Glutamatergic neuron (in vitro differentiated cells): ENCODE data around the gene MCHR2. TPM values are rescaled to one million over a fixed set of nuclear protein-coding genes. Genes with fewer than 3 reads are reported as not detected.

Experiments
- DNase-seq: peaks from one replicate; pipeline ENCODE4 v3.0.0; 2022
- H3K27ac Mint-ChIP-seq: one replicate; pipeline ENCODE4 v1.8.0; 2020; ENCODE audit warnings: mild to moderate bottlenecking, mixed read lengths, inconsistent platforms; ENCODE audit not compliant: unreplicated experiment
- H3K27me3 Mint-ChIP-seq: one replicate; pipeline ENCODE4 v1.8.0; 2020; ENCODE audit warnings: mild to moderate bottlenecking, moderate library complexity, mixed read lengths, inconsistent platforms; ENCODE audit not compliant: unreplicated experiment
- H3K36me3 Mint-ChIP-seq: one replicate; pipeline ENCODE4 v1.8.0; 2020; ENCODE audit warnings: mild to moderate bottlenecking, mixed read lengths, inconsistent platforms; ENCODE audit not compliant: unreplicated experiment
- H3K4me1 Mint-ChIP-seq: one replicate; pipeline ENCODE4 v1.8.0; 2020; ENCODE audit warnings: mild to moderate bottlenecking, low read depth, mixed read lengths, inconsistent platforms; ENCODE audit not compliant: unreplicated experiment
- H3K4me3 Mint-ChIP-seq: one replicate; pipeline ENCODE4 v1.8.0; 2020; ENCODE audit warnings: mild to moderate bottlenecking, mixed read lengths, inconsistent platforms; ENCODE audit not compliant: unreplicated experiment
- H3K9me3 Mint-ChIP-seq: one replicate; pipeline ENCODE4 v1.8.0; 2020; ENCODE audit warnings: mild to moderate bottlenecking, moderate library complexity, mixed read lengths, inconsistent platforms; ENCODE audit not compliant: unreplicated experiment
- total RNA-seq: library from RNA; stranded (reverse); fragmentation: NEBNext Ultra II Directional; extraction: Animal tissue kit (Norgen Biotek cat#: 25700); gene quantifications from one replicate; pipeline ENCODE4 v1.2.1, GENCODE V29; 2021; ENCODE audit not compliant: unreplicated experiment
- TF ChIP-seq, protein P1 (sequence below): fragments of 200-600 bp; sonication (generic); IDR thresholded peaks from one replicate; pipeline ENCODE4 v1.5.0; 2021; ENCODE audit not compliant: partially characterized antibody, unreplicated experiment

Gene MCHR2
- total RNA-seq, 1 donor from 2014 or later, result not detected

DNA sequence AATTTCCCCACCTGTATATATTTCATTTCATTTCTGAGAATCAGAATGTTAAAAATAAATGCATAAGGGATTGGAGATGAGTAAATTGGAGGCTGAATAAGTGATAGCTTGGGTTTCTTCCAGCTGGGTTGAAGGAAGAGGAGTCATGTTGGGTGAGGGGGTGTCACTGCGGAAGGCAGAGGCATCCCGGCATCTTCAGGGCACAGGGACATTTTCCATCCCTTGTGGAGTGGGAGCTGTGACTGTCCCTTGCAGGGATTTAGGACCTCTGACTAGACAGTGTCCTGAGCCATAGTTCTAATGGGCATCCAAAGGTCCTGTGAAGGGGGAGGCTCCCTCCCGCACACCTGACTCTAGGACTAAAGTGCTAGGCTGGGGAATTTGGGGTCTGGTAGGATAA is 2.1 kb downstream of the MCHR2 start:
- H3K36me3 Mint-ChIP-seq, result no peaks in the 10 kb centered on the region
- H3K4me1 Mint-ChIP-seq, result peaks cover 5% of the 10 kb centered on the region
- no peak overlapping the region for H3K4me3 Mint-ChIP-seq
- peaks cover 7% of the 10 kb centered on the region for H3K27me3 Mint-ChIP-seq
- TF ChIP-seq, protein P1, sequence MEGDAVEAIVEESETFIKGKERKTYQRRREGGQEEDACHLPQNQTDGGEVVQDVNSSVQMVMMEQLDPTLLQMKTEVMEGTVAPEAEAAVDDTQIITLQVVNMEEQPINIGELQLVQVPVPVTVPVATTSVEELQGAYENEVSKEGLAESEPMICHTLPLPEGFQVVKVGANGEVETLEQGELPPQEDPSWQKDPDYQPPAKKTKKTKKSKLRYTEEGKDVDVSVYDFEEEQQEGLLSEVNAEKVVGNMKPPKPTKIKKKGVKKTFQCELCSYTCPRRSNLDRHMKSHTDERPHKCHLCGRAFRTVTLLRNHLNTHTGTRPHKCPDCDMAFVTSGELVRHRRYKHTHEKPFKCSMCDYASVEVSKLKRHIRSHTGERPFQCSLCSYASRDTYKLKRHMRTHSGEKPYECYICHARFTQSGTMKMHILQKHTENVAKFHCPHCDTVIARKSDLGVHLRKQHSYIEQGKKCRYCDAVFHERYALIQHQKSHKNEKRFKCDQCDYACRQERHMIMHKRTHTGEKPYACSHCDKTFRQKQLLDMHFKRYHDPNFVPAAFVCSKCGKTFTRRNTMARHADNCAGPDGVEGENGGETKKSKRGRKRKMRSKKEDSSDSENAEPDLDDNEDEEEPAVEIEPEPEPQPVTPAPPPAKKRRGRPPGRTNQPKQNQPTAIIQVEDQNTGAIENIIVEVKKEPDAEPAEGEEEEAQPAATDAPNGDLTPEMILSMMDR, result no peak
- peaks cover 2% of the 10 kb centered on the region for H3K9me3 Mint-ChIP-seq
- H3K27ac Mint-ChIP-seq, result no peak overlapping the region
- no peak for DNase-seq

DNA sequence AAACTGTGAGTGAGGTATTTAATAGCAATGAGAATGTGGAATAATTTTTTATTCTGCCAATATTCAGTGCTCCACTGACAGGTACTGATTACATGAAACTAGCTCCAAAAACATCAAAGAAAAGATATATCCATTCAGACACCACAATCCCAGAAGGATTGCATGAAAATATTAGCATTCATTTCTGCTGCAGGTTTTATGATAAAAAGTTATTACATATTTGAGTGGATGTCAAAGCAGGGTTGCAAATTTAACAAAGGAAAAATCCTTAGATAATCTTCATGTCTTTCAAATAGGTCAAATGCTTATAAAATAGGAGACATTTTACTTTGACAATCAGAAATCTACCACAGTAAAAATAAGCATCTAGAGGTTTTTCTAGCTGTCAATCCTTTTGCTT is 13.3 kb downstream of the MCHR2 start:
- no peak for DNase-seq
- no peaks in the 10 kb centered on the region for H3K27me3 Mint-ChIP-seq
- peaks cover 2% of the 10 kb centered on the region for H3K36me3 Mint-ChIP-seq
- no peaks in the 10 kb centered on the region for H3K9me3 Mint-ChIP-seq
- no peak overlapping the region for H3K4me3 Mint-ChIP-seq
- H3K27ac Mint-ChIP-seq, result no peak overlapping the region
- TF ChIP-seq, protein P1, result no peak
- no peaks in the 10 kb centered on the region for H3K4me1 Mint-ChIP-seq

DNA sequence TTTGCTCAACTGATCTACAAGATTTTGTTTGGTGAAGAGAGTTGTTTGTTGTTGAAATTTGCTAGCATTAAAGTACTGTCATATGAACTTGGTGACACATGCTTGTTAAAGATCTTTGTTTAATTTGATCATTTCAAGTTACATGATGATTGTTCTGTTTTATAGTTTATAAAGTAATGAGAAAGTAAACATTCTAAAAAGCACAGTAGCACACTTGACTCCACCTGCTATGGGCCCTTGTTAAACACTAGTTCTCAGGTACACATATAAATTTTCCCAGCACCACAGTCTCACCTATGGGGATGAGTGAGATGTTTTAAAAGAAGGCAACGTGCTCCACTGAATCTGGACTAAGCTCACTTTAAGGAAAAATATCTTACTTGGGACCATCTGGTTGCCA is 14.1 kb downstream of the MCHR2 start:
- no peak for DNase-seq
- Mint-ChIP-seq H3K36me3 (peaks cover 7% of the 10 kb centered on the region), H3K4me3 (no peak overlapping the region), H3K27me3 (no peaks in the 10 kb centered on the region), H3K27ac (no peak overlapping the region), H3K9me3 (no peaks in the 10 kb centered on the region), H3K4me1 (no peaks in the 10 kb centered on the region)
- TF ChIP-seq, protein P1, result no peak

DNA sequence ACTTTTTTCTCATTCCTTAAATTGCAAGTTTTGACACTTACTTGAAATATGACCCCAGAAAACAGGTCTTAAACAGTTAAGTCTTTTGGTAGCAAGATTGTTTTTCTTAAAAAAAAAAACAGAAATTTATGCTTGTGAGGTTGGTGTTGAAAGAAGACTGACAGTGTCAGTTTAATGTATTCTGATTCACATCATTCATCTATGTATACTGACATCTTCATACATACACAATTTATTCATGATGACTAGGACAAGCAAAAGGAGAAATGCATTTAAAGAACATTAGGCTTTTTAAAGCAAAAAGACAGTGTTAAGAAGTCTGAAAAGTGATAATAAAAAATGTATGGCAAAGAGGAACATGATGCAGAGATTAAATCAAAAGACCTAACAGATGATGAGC is 27.0 kb downstream of the MCHR2 start:
- H3K4me3 Mint-ChIP-seq, result no peak overlapping the region
- H3K27me3 Mint-ChIP-seq, result no peaks in the 10 kb centered on the region
- H3K4me1 Mint-ChIP-seq, result no peaks in the 10 kb centered on the region
- H3K27ac Mint-ChIP-seq, result no peak overlapping the region
- DNase-seq, result no peak
- H3K36me3 Mint-ChIP-seq, result no peaks in the 10 kb centered on the region
- TF ChIP-seq, protein P1, result no peak
- H3K9me3 Mint-ChIP-seq, result no peaks in the 10 kb centered on the region

DNA sequence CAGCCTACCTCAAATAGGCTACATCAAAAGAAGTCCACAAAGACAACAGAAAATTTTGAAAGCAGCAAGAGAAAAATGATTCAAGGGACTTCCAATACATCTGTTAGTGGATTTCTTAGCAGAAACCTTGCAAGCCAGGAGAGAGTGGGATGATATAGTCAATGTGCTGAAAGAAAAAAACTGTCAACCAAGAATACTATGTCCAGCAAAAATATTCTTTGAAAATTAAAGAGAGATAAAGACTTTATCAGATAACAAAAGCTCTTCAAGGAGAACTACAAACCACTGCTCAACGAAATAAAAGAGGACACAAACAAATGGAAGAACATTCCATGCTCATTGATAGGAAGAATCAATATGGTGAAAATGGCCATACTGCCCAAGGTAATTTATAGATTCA is 34.0 kb downstream of the MCHR2 start:
- Mint-ChIP-seq H3K4me1 (no peaks in the 10 kb centered on the region), H3K27ac (no peak overlapping the region), H3K27me3 (no peaks in the 10 kb centered on the region), H3K4me3 (no peak overlapping the region), H3K36me3 (peaks cover 6% of the 10 kb centered on the region), H3K9me3 (peaks cover 5% of the 10 kb centered on the region)
- TF ChIP-seq, protein P1, result no peak
- no peak for DNase-seq
